H9 (cell line): ENCODE results near the gene AP1G2. TPM values are rescaled to one million over a fixed set of nuclear protein-coding genes. Genes with fewer than 3 reads are reported as not detected.

Experiments used
- DNase-seq: peaks from one replicate; pipeline ENCODE4 v3.0.0-alpha.2; 2017
- H2AFZ ChIP-seq: one replicate; pipeline ENCODE4 v1.6.1; 2013; ENCODE audit warnings: mild to moderate bottlenecking, low read length, control low read depth, moderate library complexity
- H2AK5ac ChIP-seq: 2 replicates; pipeline ENCODE4 v1.6.1; 2013; ENCODE audit warnings: low read length, control low read depth, mixed read lengths; ENCODE audit not compliant: insufficient read length
- H2BK120ac ChIP-seq: one replicate; pipeline ENCODE4 v1.6.1; 2013; ENCODE audit warnings: low read depth, mild to moderate bottlenecking, low read length, control low read depth, inconsistent platforms; ENCODE audit not compliant: poor library complexity, severe bottlenecking
- H2BK12ac ChIP-seq: 2 replicates; pipeline ENCODE4 v1.6.1; 2013; ENCODE audit warnings: low read length, control low read depth, mixed read lengths, low read depth; ENCODE audit not compliant: insufficient read length
- H2BK15ac ChIP-seq: 2 replicates; pipeline ENCODE4 v1.6.1; 2013; ENCODE audit warnings: low read depth, low read length, control low read depth
- H2BK20ac ChIP-seq: one replicate; pipeline ENCODE4 v1.6.1; 2013; ENCODE audit warnings: low read depth, mild to moderate bottlenecking, low read length, control low read depth, inconsistent platforms; ENCODE audit not compliant: poor library complexity, severe bottlenecking
- H2BK5ac ChIP-seq: 2 replicates; pipeline ENCODE4 v1.6.1; 2013; ENCODE audit warnings: low read length, control low read depth, mixed read lengths; ENCODE audit not compliant: insufficient read length
- H3K14ac ChIP-seq: 2 replicates; pipeline ENCODE4 v1.6.1; 2013; ENCODE audit warnings: low read length, control low read depth; ENCODE audit not compliant: insufficient read depth
- H3K18ac ChIP-seq: 2 replicates; pipeline ENCODE4 v1.6.1; 2013; ENCODE audit warnings: low read depth, mild to moderate bottlenecking, mixed read lengths, low read length, control low read depth; ENCODE audit not compliant: insufficient read length
- H3K23ac ChIP-seq: 2 replicates; pipeline ENCODE4 v1.6.1; 2013; ENCODE audit warnings: low read length, control low read depth, mixed read lengths, low read depth; ENCODE audit not compliant: insufficient read length
- H3K23me2 ChIP-seq: 2 replicates; pipeline ENCODE4 v1.6.1; 2013; ENCODE audit warnings: low read depth, mild to moderate bottlenecking, mixed read lengths, low read length, control low read depth; ENCODE audit not compliant: insufficient read length, poor library complexity, severe bottlenecking
- H3K27ac ChIP-seq: 2 replicates; pipeline ENCODE4 v1.5.1; 2013; ENCODE audit warnings: low read length, control low read depth, mixed read lengths, low read depth; ENCODE audit not compliant: insufficient read length
- H3K27me3 ChIP-seq: 2 replicates; pipeline ENCODE4 v1.6.1; 2013; ENCODE audit warnings: low read length, control low read depth, inconsistent platforms; ENCODE audit not compliant: insufficient read depth
- H3K4ac ChIP-seq: 2 replicates; pipeline ENCODE4 v1.6.1; 2013; ENCODE audit warnings: low read depth, mild to moderate bottlenecking, control low read depth, inconsistent platforms, low read length, moderate library complexity
- H3K4me1 ChIP-seq: 2 replicates; pipeline ENCODE4 v1.6.1; 2013; ENCODE audit warnings: low read length, control low read depth, inconsistent platforms; ENCODE audit not compliant: insufficient read depth
- H3K4me2 ChIP-seq: 2 replicates; pipeline ENCODE4 v1.6.1; 2013; ENCODE audit warnings: low read length, control low read depth, mixed read lengths; ENCODE audit not compliant: insufficient read length, insufficient read depth
- H3K56ac ChIP-seq: 2 replicates; pipeline ENCODE4 v1.6.1; 2013; ENCODE audit warnings: low read depth, mild to moderate bottlenecking, mixed read lengths, low read length, control low read depth; ENCODE audit not compliant: insufficient read length
- H3K79me1 ChIP-seq: 2 replicates; pipeline ENCODE4 v1.6.1; 2013; ENCODE audit warnings: low read depth, mild to moderate bottlenecking, moderate library complexity, low read length, control low read depth, inconsistent platforms; ENCODE audit not compliant: insufficient read depth, poor library complexity, severe bottlenecking
- H3K79me2 ChIP-seq: 2 replicates; pipeline ENCODE4 v1.6.1; 2013; ENCODE audit warnings: low read length, control low read depth, inconsistent platforms; ENCODE audit not compliant: insufficient read depth
- H3K9ac ChIP-seq: 2 replicates; pipeline ENCODE4 v1.6.1; 2013; ENCODE audit warnings: low read length, control low read depth, mixed read lengths; ENCODE audit not compliant: insufficient read length; ENCODE audit errors: extremely low read depth
- H3K9me3 ChIP-seq: one replicate; pipeline ENCODE4 v1.6.1; 2013; ENCODE audit warnings: low read depth, low read length, inconsistent platforms; ENCODE audit not compliant: control insufficient read depth
- H3T11ph ChIP-seq: one replicate; pipeline ENCODE4 v1.6.1; 2013; ENCODE audit warnings: mild to moderate bottlenecking, low read length, control low read depth, inconsistent platforms
- H4K20me1 ChIP-seq: one replicate; pipeline ENCODE4 v1.6.1; 2013; ENCODE audit not compliant: control insufficient read depth, insufficient read length, insufficient read depth
- H4K5ac ChIP-seq: 2 replicates; pipeline ENCODE4 v1.6.1; 2013; ENCODE audit warnings: low read depth, mild to moderate bottlenecking, mixed read lengths, low read length, control low read depth; ENCODE audit not compliant: insufficient read length
- H4K8ac ChIP-seq: replicated peaks from 2 replicates; pipeline ENCODE4 v1.6.1; 2013; ENCODE audit warnings: low read length, control low read depth, mixed read lengths, low read depth; ENCODE audit not compliant: insufficient read length
- H4K91ac ChIP-seq: 2 replicates; pipeline ENCODE4 v1.6.1; 2013; ENCODE audit warnings: low read depth, mild to moderate bottlenecking, moderate library complexity, mixed read lengths, low read length, control low read depth; ENCODE audit not compliant: insufficient read length
- H3K27ac Mint-ChIP-seq, 3 experiments: 2 replicates in 2 of 3; 3 replicates in 1 of 3; pipeline ENCODE4 v1.8.0; 2020 to 2021; ENCODE audit warnings: mixed read lengths in 3 of 3, mild to moderate bottlenecking in 1 of 3, moderate library complexity in 1 of 3
- H3K27me3 Mint-ChIP-seq: 2 replicates; pipeline ENCODE4 v1.8.0; 2021; ENCODE audit warnings: low read depth, mild to moderate bottlenecking, moderate library complexity, mixed read lengths
- H3K36me3 Mint-ChIP-seq, 3 experiments: 2 replicates in 2 of 3; 3 replicates in 1 of 3; pipeline ENCODE4 v1.8.0; 2020 to 2021; ENCODE audit warnings: low read depth in 3 of 3, mixed read lengths in 3 of 3; ENCODE audit not compliant: insufficient read depth in 1 of 3
- H3K4me1 Mint-ChIP-seq, 2 experiments: 2 replicates each; pipeline ENCODE4 v1.8.0; 2020; ENCODE audit warnings: mixed read lengths in 2 of 2
- H3K4me3 Mint-ChIP-seq, 2 experiments: 2 replicates in 1 of 2; 3 replicates in 1 of 2; pipeline ENCODE4 v1.8.0; 2020 to 2021; ENCODE audit warnings: mild to moderate bottlenecking in 2 of 2, mixed read lengths in 2 of 2, moderate library complexity in 1 of 2
- H3K9me3 Mint-ChIP-seq, 2 experiments: 2 replicates in 1 of 2; 3 replicates in 1 of 2; pipeline ENCODE4 v1.8.0; 2020; ENCODE audit warnings: mild to moderate bottlenecking in 2 of 2, mixed read lengths in 2 of 2, moderate library complexity in 1 of 2
- CTCF ChIP-seq: fragments of 200-600 bp; sonication (generic); conservative IDR thresholded peaks from 3 replicates; pipeline ENCODE4 v1.8.0; 2021; ENCODE audit warnings: antibody characterized with exemption, mild to moderate bottlenecking
- WGBS: extraction: QIAGEN DNeasy Blood & Tissue Kit; methylation state at CpG from one replicate; pipeline ENCODE4 v1.1.7; 2013; ENCODE audit warnings: missing lambda C conversion rate, low lambda C conversion rate, mixed read lengths; ENCODE audit not compliant: insufficient read length; ENCODE audit errors: extremely low coverage; 5-methylcytosine and 5-hydroxymethylcytosine counted together
- total RNA-seq: library from RNA; stranded (reverse); gene quantifications from 2 replicates; pipeline ENCODE4 v1.2.1, GENCODE V29; 2021

AP1G2 gene
- total RNA-seq, 1 experiment from 2014 or later, result 107 TPM

DNA sequence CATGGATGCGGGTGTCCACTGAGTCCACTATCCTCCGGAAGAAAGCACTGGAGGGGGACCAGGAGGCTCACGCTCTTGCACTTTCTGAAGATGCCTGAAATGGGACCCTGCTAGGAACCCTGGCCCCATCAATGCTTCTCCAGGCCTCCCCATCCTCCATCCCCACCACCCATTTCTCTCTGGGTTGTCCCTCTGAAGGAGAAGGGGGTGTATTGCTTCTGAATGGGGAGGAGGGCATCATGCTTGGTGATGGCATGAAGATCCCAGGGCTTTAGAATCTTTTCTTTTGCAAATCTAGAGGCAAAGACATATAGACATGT is 11.7 kb upstream of the AP1G2 start:
- no CpG with 5 or more reads among the region's 3 CpGs for WGBS
- no peak overlapping the region for H2BK12ac ChIP-seq
- Mint-ChIP-seq H3K27me3 (peaks cover 65% of the 10 kb centered on the region), H3K36me3 (peaks cover 0 to 13% (median 8%) of the 10 kb centered on the region in 3 experiments; a peak in 4 of 7 replicates), H3K27ac (peak overlapping the region in 1 of 3 experiments; percentile 92; a peak in 1 of 7 replicates), H3K4me1 (peaks cover 17 to 37% of the 10 kb centered on the region in 2 experiments), H3K4me3 (peak overlapping the region in 1 of 2 experiments; percentile 93; a peak in 3 of 5 replicates), H3K9me3 (peaks cover 0 to 5% of the 10 kb centered on the region in 2 experiments; a peak in 3 of 5 replicates)
- H2AFZ ChIP-seq, result no peak overlapping the region
- DNase-seq, result no peak
- H3K9me3 ChIP-seq, result no peaks in the 10 kb centered on the region
- H3K9ac ChIP-seq, result no peak overlapping the region
- TF ChIP-seq CTCF, result no peak
- H3K79me2 ChIP-seq, result no peaks in the 10 kb centered on the region
- no peak overlapping the region for H4K91ac ChIP-seq
- H3K79me1 ChIP-seq, result no peaks in the 10 kb centered on the region
- H2BK120ac ChIP-seq, result no peak overlapping the region
- H3K23me2 ChIP-seq, result peaks cover 33% of the 10 kb centered on the region
- H3K4me2 ChIP-seq, result peak overlapping the region; percentile 88
- no peak overlapping the region for H2BK15ac ChIP-seq
- no peak overlapping the region for H3K18ac ChIP-seq
- H3K4me1 ChIP-seq, result peaks cover 3% of the 10 kb centered on the region; the same call in 1 of the 2 replicates
- H2BK5ac ChIP-seq, result no peak overlapping the region
- H4K20me1 ChIP-seq, result no peaks in the 10 kb centered on the region
- H2AK5ac ChIP-seq, result no peak overlapping the region
- no peak overlapping the region for H3K14ac ChIP-seq
- no peak overlapping the region for H4K5ac ChIP-seq
- no peak overlapping the region for H3K56ac ChIP-seq
- H3T11ph ChIP-seq, result no peak overlapping the region
- peaks cover 7% of the 10 kb centered on the region; the same call in 1 of the 2 replicates for H3K27me3 ChIP-seq
- no peak overlapping the region for H4K8ac ChIP-seq
- no peak overlapping the region for H3K4ac ChIP-seq
- no peak overlapping the region for H3K27ac ChIP-seq
- no peak overlapping the region for H3K23ac ChIP-seq
- H2BK20ac ChIP-seq, result no peak overlapping the region
